HEK293 (cell line): ENCODE data around the gene FMNL1.
A peak's percentile ranks its signal among the peaks of the same experiment; 100 is the strongest.

Experiments used
- FEZF1 ChIP-seq: fragments of 450-650 bp; formaldehyde crosslinking; IDR thresholded peaks from 2 replicates; pipeline ENCODE4 v1.5.1; 2016; ENCODE audit warnings: missing biosample characterization, missing genetic modification characterization
- GFI1B ChIP-seq: fragments of 450-650 bp; formaldehyde crosslinking; IDR thresholded peaks from 2 replicates; pipeline ENCODE4 v1.5.1; 2016; ENCODE audit warnings: missing biosample characterization, missing genetic modification characterization
- GLIS2 ChIP-seq: fragments of 450-650 bp; formaldehyde crosslinking; IDR thresholded peaks from 2 replicates; pipeline ENCODE4 v1.5.1; 2016; ENCODE audit warnings: missing biosample characterization, missing genetic modification characterization
- KLF10 ChIP-seq: fragments of 450-650 bp; IDR thresholded peaks from 2 replicates; pipeline ENCODE4 v1.5.1; 2018; ENCODE audit warnings: missing biosample characterization, mild to moderate bottlenecking, missing genetic modification characterization
- KLF16 ChIP-seq: fragments of 450-650 bp; formaldehyde crosslinking; IDR thresholded peaks from 2 replicates; pipeline ENCODE4 v1.5.1; 2017; ENCODE audit warnings: missing biosample characterization, missing genetic modification characterization
- MYNN ChIP-seq: fragments of 450-650 bp; formaldehyde crosslinking; IDR thresholded peaks from 2 replicates; pipeline ENCODE4 v1.5.1; 2016; ENCODE audit warnings: missing biosample characterization, missing genetic modification characterization, borderline replicate concordance
- PRDM1 ChIP-seq: fragments of 450-650 bp; formaldehyde crosslinking; IDR thresholded peaks from 2 replicates; pipeline ENCODE4; 2016; ENCODE audit warnings: missing biosample characterization, missing genetic modification characterization
- SCRT2 ChIP-seq: fragments of 450-650 bp; formaldehyde crosslinking; IDR thresholded peaks from 2 replicates; pipeline ENCODE4 v1.5.1; 2016; ENCODE audit warnings: missing biosample characterization, missing genetic modification characterization
- ZEB2 ChIP-seq: fragments of 450-650 bp; formaldehyde crosslinking; IDR thresholded peaks from 2 replicates; pipeline ENCODE4 v1.5.1; 2016; ENCODE audit warnings: missing biosample characterization, missing genetic modification characterization
- ZNF16 ChIP-seq: fragments of 450-650 bp; formaldehyde crosslinking; IDR thresholded peaks from 2 replicates; pipeline ENCODE4 v1.5.1; 2016; ENCODE audit warnings: low read depth, missing biosample characterization, missing genetic modification characterization
- ZNF2 ChIP-seq: fragments of 450-650 bp; formaldehyde crosslinking; IDR thresholded peaks from 2 replicates; pipeline ENCODE4 v1.5.1; 2016; ENCODE audit warnings: missing biosample characterization, missing genetic modification characterization
- ZNF221 ChIP-seq: fragments of 450-650 bp; formaldehyde crosslinking; IDR thresholded peaks from 2 replicates; pipeline ENCODE4 v1.5.1; 2017; ENCODE audit warnings: missing biosample characterization, missing genetic modification characterization, borderline replicate concordance
- ZNF274 ChIP-seq, 2 experiments: fragments of 200-500 bp in 1 of 2; fragments of 450-650 bp in 1 of 2; sonication (Bioruptor generic) in 1 of 2; formaldehyde crosslinking in 1 of 2; IDR thresholded peaks; 2 replicates each; pipeline versions ENCODE4 v1.5.1 to v1.6.1; 2014 to 2016; ENCODE audit warnings: borderline replicate concordance in 1 of 2, inconsistent platforms in 1 of 2, low read length in 1 of 2, missing biosample characterization in 1 of 2, missing genetic modification characterization in 1 of 2
- ZNF311 ChIP-seq: fragments of 450-650 bp; formaldehyde crosslinking; IDR thresholded peaks from 2 replicates; pipeline ENCODE4 v1.5.1; 2017; ENCODE audit warnings: missing biosample characterization, missing genetic modification characterization, borderline replicate concordance
- ZNF391 ChIP-seq: fragments of 450-650 bp; formaldehyde crosslinking; IDR thresholded peaks from 2 replicates; pipeline ENCODE4 v1.5.1; 2016; ENCODE audit warnings: low read depth, missing biosample characterization, missing genetic modification characterization, borderline replicate concordance
- ZNF404 ChIP-seq: fragments of 450-650 bp; formaldehyde crosslinking; IDR thresholded peaks from 2 replicates; pipeline ENCODE4 v1.5.1; 2017; ENCODE audit warnings: missing biosample characterization, missing genetic modification characterization
- ZNF514 ChIP-seq: fragments of 450-650 bp; formaldehyde crosslinking; IDR thresholded peaks from 2 replicates; pipeline ENCODE4 v1.5.1; 2016; ENCODE audit warnings: missing biosample characterization, missing genetic modification characterization
- ZNF521 ChIP-seq: fragments of 450-650 bp; formaldehyde crosslinking; IDR thresholded peaks from 2 replicates; pipeline ENCODE4 v1.5.1; 2017; ENCODE audit warnings: missing biosample characterization, mild to moderate bottlenecking, missing genetic modification characterization
- ZNF561 ChIP-seq: fragments of 450-650 bp; IDR thresholded peaks from 2 replicates; pipeline ENCODE4 v1.5.1; 2018; ENCODE audit warnings: missing biosample characterization, missing genetic modification characterization, borderline replicate concordance
- ZNF596 ChIP-seq: fragments of 450-650 bp; IDR thresholded peaks from 2 replicates; pipeline ENCODE4 v1.5.0; 2018; ENCODE audit warnings: missing biosample characterization, mild to moderate bottlenecking, missing genetic modification characterization, moderate library complexity
- ZNF623 ChIP-seq: fragments of 450-650 bp; formaldehyde crosslinking; IDR thresholded peaks from 2 replicates; pipeline ENCODE4 v1.5.1; 2016; ENCODE audit warnings: missing biosample characterization, missing genetic modification characterization
- ZNF624 ChIP-seq: fragments of 450-650 bp; formaldehyde crosslinking; IDR thresholded peaks from 2 replicates; pipeline ENCODE4 v1.5.1; 2017; ENCODE audit warnings: missing biosample characterization, missing genetic modification characterization
- ZNF664 ChIP-seq: fragments of 450-650 bp; formaldehyde crosslinking; IDR thresholded peaks from 2 replicates; pipeline ENCODE4 v1.5.1; 2016; ENCODE audit warnings: missing biosample characterization, missing genetic modification characterization
- ZNF830 ChIP-seq: fragments of 450-650 bp; IDR thresholded peaks from 2 replicates; pipeline ENCODE4 v1.5.0; 2018; ENCODE audit warnings: missing biosample characterization, missing genetic modification characterization, low read depth, mild to moderate bottlenecking, moderate library complexity
- ZNF843 ChIP-seq: fragments of 450-650 bp; formaldehyde crosslinking; IDR thresholded peaks from 2 replicates; pipeline ENCODE4 v1.5.1; 2016; ENCODE audit warnings: missing biosample characterization, missing genetic modification characterization
- ZSCAN16 ChIP-seq: fragments of 450-650 bp; formaldehyde crosslinking; IDR thresholded peaks from 2 replicates; pipeline ENCODE4 v1.5.1; 2016; ENCODE audit warnings: missing biosample characterization, missing genetic modification characterization
- ZXDB ChIP-seq: fragments of 450-650 bp; formaldehyde crosslinking; IDR thresholded peaks from 2 replicates; pipeline ENCODE4 v1.5.1; 2016; ENCODE audit warnings: missing biosample characterization, missing genetic modification characterization
- TF ChIP-seq, protein P1 (sequence below): fragments of 450-650 bp; formaldehyde crosslinking; IDR thresholded peaks from 2 replicates; pipeline ENCODE4 v1.5.1; 2016; ENCODE audit warnings: missing biosample characterization, missing genetic modification characterization
- TF ChIP-seq, protein P2 (sequence below): fragments of 450-650 bp; formaldehyde crosslinking; IDR thresholded peaks from 2 replicates; pipeline ENCODE4 v1.5.1; 2016; ENCODE audit warnings: missing biosample characterization, missing genetic modification characterization
- TF ChIP-seq, protein P3 (sequence below): fragments of 450-650 bp; formaldehyde crosslinking; IDR thresholded peaks from 2 replicates; pipeline ENCODE4 v1.5.1; 2016; ENCODE audit warnings: missing biosample characterization, missing genetic modification characterization
- TF ChIP-seq, protein P4 (sequence below): fragments of 450-650 bp; IDR thresholded peaks from 2 replicates; pipeline ENCODE4 v1.5.1; 2018; ENCODE audit warnings: missing biosample characterization, mild to moderate bottlenecking, missing genetic modification characterization
- TF ChIP-seq, protein P5 (sequence below): fragments of 450-650 bp; formaldehyde crosslinking; IDR thresholded peaks from 2 replicates; pipeline ENCODE4 v1.5.1; 2016; ENCODE audit warnings: missing biosample characterization, missing genetic modification characterization

FMNL1 gene

DNA sequence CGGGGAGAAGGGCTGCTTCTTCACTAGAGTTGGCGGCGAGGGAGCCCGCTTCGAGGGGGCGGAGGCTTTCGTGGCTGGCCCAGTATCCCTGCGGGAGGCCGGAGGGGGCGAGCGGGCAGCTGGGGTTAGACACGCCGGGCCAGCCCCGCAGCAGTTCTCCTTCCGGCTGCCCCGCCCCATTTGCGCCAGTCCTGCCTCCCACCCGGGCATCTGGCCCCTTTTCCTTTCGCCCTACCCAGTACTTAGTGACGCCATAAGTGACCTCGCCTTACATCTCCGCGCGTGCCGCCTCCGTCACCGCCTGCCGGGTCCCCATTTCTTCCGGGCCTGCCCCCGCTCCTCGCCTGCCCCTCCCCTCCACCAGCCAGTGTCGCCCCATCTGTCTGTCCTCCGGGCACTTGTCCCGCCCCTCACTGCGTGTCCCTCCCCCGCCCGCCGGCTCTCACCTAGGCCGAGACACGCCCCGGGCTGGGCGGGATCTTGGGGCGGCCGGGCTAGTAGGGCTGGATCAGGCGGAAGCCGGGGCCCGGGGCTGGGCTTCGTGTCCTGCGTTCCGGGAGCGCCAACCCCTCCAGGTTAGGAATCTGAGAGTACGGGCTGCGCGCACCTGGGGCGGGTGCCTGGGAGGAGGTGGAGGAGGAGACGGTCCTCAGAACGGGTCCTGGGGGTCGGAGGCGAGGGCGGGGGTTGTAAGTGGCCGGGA is 25.9 kb downstream of the FMNL1 start (continued):
- TF ChIP-seq ZEB2 (tag by site-specific recombination) (peak; percentile 90), ZNF521 (tag by site-specific recombination) (no peak), ZNF404 (no peak), ZNF664 (no peak), ZNF623 (tag by site-specific recombination) (no peak), ZNF561 (tag by site-specific recombination) (peak; percentile 65; the same call in 1 of the 2 replicates), PRDM1 (tag by site-specific recombination) (peak; percentile 13; the same call in 1 of the 2 replicates), FEZF1 (0 out of 2 replicates have a peak, but pooled peaks have one; percentile 29), ZNF311 (tag by site-specific recombination) (no peak), ZNF221 (tag by site-specific recombination) (no peak), ZNF391 (tag by site-specific recombination) (peak; percentile 70; the same call in 1 of the 2 replicates), ZNF2 (tag by site-specific recombination) (no peak), ZXDB (tag by site-specific recombination) (peak; percentile 84; the same call in 1 of the 2 replicates), ZSCAN16 (tag by site-specific recombination) (0 out of 2 replicates have a peak, but pooled peaks have one; percentile 40), KLF10 (tag by site-specific recombination) (peak; percentile 86), ZNF274 (IDR thresholded peaks at IDR 0.05; ENCODE audit: low read length) (no peak), ZNF274 (tag by site-specific recombination; IDR thresholded peaks at IDR 0.05; ENCODE audit: borderline replicate concordance) (no peak), ZNF830 (tag by site-specific recombination) (no peak), ZNF514 (tag by site-specific recombination) (no peak), KLF16 (tag by site-specific recombination) (peak; percentile 98), ZNF843 (tag by site-specific recombination) (peak; percentile 43), SCRT2 (tag by site-specific recombination) (no peak), MYNN (0 out of 2 replicates have a peak, but pooled peaks have one; percentile 23), GFI1B (tag by site-specific recombination) (no peak), GLIS2 (tag by site-specific recombination) (peak; percentile 95), ZNF16 (tag by site-specific recombination) (no peak), ZNF624 (tag by site-specific recombination) (no peak), ZNF596 (no peak)
- TF ChIP-seq, protein P1, sequence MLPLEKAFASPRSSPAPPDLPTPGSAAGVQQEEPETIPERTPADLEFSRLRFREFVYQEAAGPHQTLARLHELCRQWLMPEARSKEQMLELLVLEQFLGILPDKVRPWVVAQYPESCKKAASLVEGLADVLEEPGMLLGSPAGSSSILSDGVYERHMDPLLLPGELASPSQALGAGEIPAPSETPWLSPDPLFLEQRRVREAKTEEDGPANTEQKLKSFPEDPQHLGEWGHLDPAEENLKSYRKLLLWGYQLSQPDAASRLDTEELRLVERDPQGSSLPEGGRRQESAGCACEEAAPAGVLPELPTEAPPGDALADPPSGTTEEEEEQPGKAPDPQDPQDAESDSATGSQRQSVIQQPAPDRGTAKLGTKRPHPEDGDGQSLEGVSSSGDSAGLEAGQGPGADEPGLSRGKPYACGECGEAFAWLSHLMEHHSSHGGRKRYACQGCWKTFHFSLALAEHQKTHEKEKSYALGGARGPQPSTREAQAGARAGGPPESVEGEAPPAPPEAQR (tag by site-specific recombination), result no peak
- TF ChIP-seq, protein P2, sequence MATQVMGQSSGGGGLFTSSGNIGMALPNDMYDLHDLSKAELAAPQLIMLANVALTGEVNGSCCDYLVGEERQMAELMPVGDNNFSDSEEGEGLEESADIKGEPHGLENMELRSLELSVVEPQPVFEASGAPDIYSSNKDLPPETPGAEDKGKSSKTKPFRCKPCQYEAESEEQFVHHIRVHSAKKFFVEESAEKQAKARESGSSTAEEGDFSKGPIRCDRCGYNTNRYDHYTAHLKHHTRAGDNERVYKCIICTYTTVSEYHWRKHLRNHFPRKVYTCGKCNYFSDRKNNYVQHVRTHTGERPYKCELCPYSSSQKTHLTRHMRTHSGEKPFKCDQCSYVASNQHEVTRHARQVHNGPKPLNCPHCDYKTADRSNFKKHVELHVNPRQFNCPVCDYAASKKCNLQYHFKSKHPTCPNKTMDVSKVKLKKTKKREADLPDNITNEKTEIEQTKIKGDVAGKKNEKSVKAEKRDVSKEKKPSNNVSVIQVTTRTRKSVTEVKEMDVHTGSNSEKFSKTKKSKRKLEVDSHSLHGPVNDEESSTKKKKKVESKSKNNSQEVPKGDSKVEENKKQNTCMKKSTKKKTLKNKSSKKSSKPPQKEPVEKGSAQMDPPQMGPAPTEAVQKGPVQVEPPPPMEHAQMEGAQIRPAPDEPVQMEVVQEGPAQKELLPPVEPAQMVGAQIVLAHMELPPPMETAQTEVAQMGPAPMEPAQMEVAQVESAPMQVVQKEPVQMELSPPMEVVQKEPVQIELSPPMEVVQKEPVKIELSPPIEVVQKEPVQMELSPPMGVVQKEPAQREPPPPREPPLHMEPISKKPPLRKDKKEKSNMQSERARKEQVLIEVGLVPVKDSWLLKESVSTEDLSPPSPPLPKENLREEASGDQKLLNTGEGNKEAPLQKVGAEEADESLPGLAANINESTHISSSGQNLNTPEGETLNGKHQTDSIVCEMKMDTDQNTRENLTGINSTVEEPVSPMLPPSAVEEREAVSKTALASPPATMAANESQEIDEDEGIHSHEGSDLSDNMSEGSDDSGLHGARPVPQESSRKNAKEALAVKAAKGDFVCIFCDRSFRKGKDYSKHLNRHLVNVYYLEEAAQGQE (tag by site-specific recombination), result no peak
- TF ChIP-seq, protein P3, sequence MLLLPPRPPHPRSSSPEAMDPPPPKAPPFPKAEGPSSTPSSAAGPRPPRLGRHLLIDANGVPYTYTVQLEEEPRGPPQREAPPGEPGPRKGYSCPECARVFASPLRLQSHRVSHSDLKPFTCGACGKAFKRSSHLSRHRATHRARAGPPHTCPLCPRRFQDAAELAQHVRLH (tag by site-specific recombination), result peak; percentile 49; the same call in 1 of the 2 replicates
- TF ChIP-seq, protein P4, sequence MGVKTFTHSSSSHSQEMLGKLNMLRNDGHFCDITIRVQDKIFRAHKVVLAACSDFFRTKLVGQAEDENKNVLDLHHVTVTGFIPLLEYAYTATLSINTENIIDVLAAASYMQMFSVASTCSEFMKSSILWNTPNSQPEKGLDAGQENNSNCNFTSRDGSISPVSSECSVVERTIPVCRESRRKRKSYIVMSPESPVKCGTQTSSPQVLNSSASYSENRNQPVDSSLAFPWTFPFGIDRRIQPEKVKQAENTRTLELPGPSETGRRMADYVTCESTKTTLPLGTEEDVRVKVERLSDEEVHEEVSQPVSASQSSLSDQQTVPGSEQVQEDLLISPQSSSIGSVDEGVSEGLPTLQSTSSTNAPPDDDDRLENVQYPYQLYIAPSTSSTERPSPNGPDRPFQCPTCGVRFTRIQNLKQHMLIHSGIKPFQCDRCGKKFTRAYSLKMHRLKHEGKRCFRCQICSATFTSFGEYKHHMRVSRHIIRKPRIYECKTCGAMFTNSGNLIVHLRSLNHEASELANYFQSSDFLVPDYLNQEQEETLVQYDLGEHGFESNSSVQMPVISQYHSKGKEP, result 0 out of 2 replicates have a peak, but pooled peaks have one; percentile 13
- TF ChIP-seq, protein P5, sequence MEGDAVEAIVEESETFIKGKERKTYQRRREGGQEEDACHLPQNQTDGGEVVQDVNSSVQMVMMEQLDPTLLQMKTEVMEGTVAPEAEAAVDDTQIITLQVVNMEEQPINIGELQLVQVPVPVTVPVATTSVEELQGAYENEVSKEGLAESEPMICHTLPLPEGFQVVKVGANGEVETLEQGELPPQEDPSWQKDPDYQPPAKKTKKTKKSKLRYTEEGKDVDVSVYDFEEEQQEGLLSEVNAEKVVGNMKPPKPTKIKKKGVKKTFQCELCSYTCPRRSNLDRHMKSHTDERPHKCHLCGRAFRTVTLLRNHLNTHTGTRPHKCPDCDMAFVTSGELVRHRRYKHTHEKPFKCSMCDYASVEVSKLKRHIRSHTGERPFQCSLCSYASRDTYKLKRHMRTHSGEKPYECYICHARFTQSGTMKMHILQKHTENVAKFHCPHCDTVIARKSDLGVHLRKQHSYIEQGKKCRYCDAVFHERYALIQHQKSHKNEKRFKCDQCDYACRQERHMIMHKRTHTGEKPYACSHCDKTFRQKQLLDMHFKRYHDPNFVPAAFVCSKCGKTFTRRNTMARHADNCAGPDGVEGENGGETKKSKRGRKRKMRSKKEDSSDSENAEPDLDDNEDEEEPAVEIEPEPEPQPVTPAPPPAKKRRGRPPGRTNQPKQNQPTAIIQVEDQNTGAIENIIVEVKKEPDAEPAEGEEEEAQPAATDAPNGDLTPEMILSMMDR, result no peak; the same call in 1 of the 2 replicates
